ENCODE measurements around the gene RNPC3.

GRCh38 chr1:103497404-103497803 is 28.1 kb upstream of the RNPC3 start:
- no peak for TF ChIP-seq CTCF (IDR thresholded peaks at IDR 0.05)
- no peak for TF ChIP-seq REST (IDR thresholded peaks at IDR 0.05; ENCODE audit: insufficient read depth in 1 of 2, low read depth in 2 of 2, low read length in 1 of 2)
- no peak for TF ChIP-seq SIN3A (IDR thresholded peaks at IDR 0.05; ENCODE audit: borderline replicate concordance, insufficient read depth, low read depth, low read length)

All from Panc1 (cell line).